A549 (cell line): Measurements from ENCODE around the gene MYRF. TPM values are rescaled to one million over a fixed set of nuclear protein-coding genes. Genes with fewer than 3 reads are reported as not detected.

Source experiments
- ATAC-seq, 2 experiments: fragments of 200-7000 bp in 1 of 2; fragments of >200 bp in 1 of 2; cut with Nextera tagmentation in 1 of 2; cut with Tn5 transposase in 1 of 2; 3 replicates each; pipeline versions ENCODE4 v1.8.0 to v1.9.1; 2018 to 2020; ENCODE audit warnings: mild to moderate bottlenecking in 1 of 2, moderate library complexity in 1 of 2
- CTCF ChIA-PET: fragments of 300-600 bp; sonication (Branson Sonifier 250); formaldehyde crosslinking; extraction: SDS; loops from one replicate; lab custom pipeline; 2021; ENCODE audit warnings: antibody characterized with exemption, inconsistent platforms; lab: Yijun Ruan, JAX
- POLR2A ChIA-PET: fragments of 350-600 bp; formaldehyde crosslinking; extraction: SDS; loops from one replicate; lab custom pipeline; 2021; ENCODE audit warnings: antibody characterized with exemption, inconsistent platforms; lab: Yijun Ruan, JAX
- DNase-seq, 2 experiments: peaks; one replicate each; pipeline versions ENCODE4 v3.0.0 to v3.0.0-alpha.2; 2011 to 2016; ENCODE audit warnings: low read depth in 1 of 2, low spot score in 1 of 2
- FAIRE-seq: peaks from 2 replicates; lab custom pipeline; 2011; peaks lifted over from hg19 to GRCh38; lab: Jason Lieb, UNC
- H3K27ac ChIP-seq, 2 experiments: fragments of >200 bp; sonication (Bioruptor Twin); formaldehyde crosslinking; 3 replicates each; pipeline ENCODE4 v1.5.1; 2016 to 2017
- H3K4me1 ChIP-seq: fragments of >200 bp; sonication (Bioruptor Twin); formaldehyde crosslinking; 3 replicates; pipeline ENCODE4 v1.6.1; 2016
- H3K4me2 ChIP-seq: fragments of >200 bp; sonication (Bioruptor Twin); formaldehyde crosslinking; 3 replicates; pipeline ENCODE4 v1.6.1; 2016
- H3K4me3 ChIP-seq: fragments of >200 bp; sonication (Bioruptor Twin); formaldehyde crosslinking; 3 replicates; pipeline ENCODE4 v1.5.1; 2016
- H3K9me3 ChIP-seq: fragments of >200 bp; sonication (Bioruptor Twin); formaldehyde crosslinking; 3 replicates; pipeline ENCODE4 v1.6.1; 2016
- ATOH8 ChIP-seq: fragments of 250-450 bp; sonication (Bioruptor Pico); IDR thresholded peaks from 2 replicates; pipeline ENCODE4 v1.5.0; 2020; ENCODE audit warnings: low read depth, mild to moderate bottlenecking, moderate library complexity
- CEBPB ChIP-seq, 2 experiments: fragments of >200 bp in 1 of 2; sonication (Bioruptor Twin) in 1 of 2; formaldehyde crosslinking in 1 of 2; IDR thresholded peaks; 2 replicates each; pipeline ENCODE4 v1.6.1; 2012 to 2016
- CHD2 ChIP-seq: fragments of 150-350 bp; IDR thresholded peaks from 2 replicates; pipeline ENCODE4 v1.6.1; 2014; ENCODE audit warnings: low read length; ENCODE audit not compliant: partially characterized antibody
- CTCF ChIP-seq: fragments of >200 bp; sonication (Bioruptor Twin); formaldehyde crosslinking; IDR thresholded peaks from 3 replicates; pipeline ENCODE4 v1.5.1; 2016
- ESRRA ChIP-seq: fragments of 150-350 bp; IDR thresholded peaks from 2 replicates; pipeline ENCODE4 v1.6.1; 2014; ENCODE audit warnings: mild to moderate bottlenecking, low read length, borderline replicate concordance
- FOXS1 ChIP-seq: fragments of 250-450 bp; sonication (Bioruptor Pico); IDR thresholded peaks from 2 replicates; pipeline ENCODE4 v1.5.0; 2020; ENCODE audit warnings: mild to moderate bottlenecking, moderate library complexity
- GATA3 ChIP-seq: IDR thresholded peaks from 2 replicates; pipeline ENCODE4 v1.6.1; 2012; ENCODE audit warnings: borderline replicate concordance
- HMGXB4 ChIP-seq: fragments of 250-450 bp; sonication (Bioruptor Pico); IDR thresholded peaks from 2 replicates; pipeline ENCODE4 v1.5.0; 2021; ENCODE audit warnings: mild to moderate bottlenecking, moderate library complexity, borderline replicate concordance
- HOXB13 ChIP-seq: fragments of 250-450 bp; sonication (Bioruptor Pico); IDR thresholded peaks from 2 replicates; pipeline ENCODE4 v1.5.0; 2020; ENCODE audit warnings: low read depth, mild to moderate bottlenecking, moderate library complexity
- JUNB ChIP-seq: fragments of >200 bp; sonication (Bioruptor Twin); formaldehyde crosslinking; IDR thresholded peaks from 2 replicates; pipeline ENCODE4 v1.6.1; 2016
- MAZ ChIP-seq: fragments of 150-350 bp; IDR thresholded peaks from 2 replicates; pipeline ENCODE4 v1.6.1; 2014; ENCODE audit warnings: antibody characterized with exemption, low read depth, low read length, borderline replicate concordance
- MYC ChIP-seq: IDR thresholded peaks from 2 replicates; pipeline ENCODE4 v1.6.1; 2012; ENCODE audit warnings: mild to moderate bottlenecking, inconsistent platforms, low read length, improper control_type of control experiment, borderline replicate concordance
- POLR2AphosphoS2 ChIP-seq: conservative IDR thresholded peaks from 2 replicates; pipeline ENCODE4 v1.6.1; 2012; ENCODE audit warnings: low read length, improper control_type of control experiment, inconsistent platforms
- RAD21 ChIP-seq, 2 experiments: fragments of >200 bp in 1 of 2; sonication (Bioruptor Twin) in 1 of 2; formaldehyde crosslinking in 1 of 2; IDR thresholded peaks in 1 of 2; conservative IDR thresholded peaks in 1 of 2; 2 replicates in 1 of 2; 3 replicates in 1 of 2; pipeline ENCODE4 v1.6.1; 2012 to 2018; ENCODE audit warnings: inconsistent platforms in 1 of 2
- SMC3 ChIP-seq: fragments of >200 bp; sonication (Bioruptor Twin); formaldehyde crosslinking; IDR thresholded peaks from 3 replicates; pipeline ENCODE4 v1.6.1; 2018; ENCODE audit warnings: inconsistent platforms
- ZFP36 ChIP-seq: fragments of 450-650 bp; IDR thresholded peaks from 2 replicates; pipeline ENCODE4 v1.6.1; 2014; ENCODE audit warnings: borderline replicate concordance; ENCODE audit not compliant: partially characterized antibody
- ZNF302 ChIP-seq: fragments of 250-450 bp; sonication (Bioruptor Pico); IDR thresholded peaks from 2 replicates; pipeline ENCODE4 v1.9.0; 2021; ENCODE audit warnings: inconsistent platforms, mild to moderate bottlenecking, moderate library complexity
- WGBS: methylation state at CpG from one replicate; pipeline ENCODE4 v1.1.6; 2017; ENCODE audit errors: missing lambda C conversion rate; 5-methylcytosine and 5-hydroxymethylcytosine counted together
- polyA plus RNA-seq, 4 experiments: library from polyadenylated mRNA; depleted of rRNA in 3 of 4; stranded (reverse); fragments of >200 nt; fragmentation: RNase III in 1 of 4; extraction: RNeasy Plus Mini Kit Qiagen cat#74134 plus additional on column Dnase treatment in 1 of 4; gene quantifications; 2 replicates in 3 of 4; 3 replicates in 1 of 4; pipeline ENCODE4 v1.2.3, GENCODE V29; 2011 to 2017

Gene MYRF
- polyA plus RNA-seq, 2 of the 4 experiments (the other 2 are of a cell fraction) = 14.7 to 22.3 TPM

- peak in 1 of 2 experiments; percentile 1; a peak in 2 of 6 replicates for ATAC-seq
- Histone ChIP-seq H3K27ac (peak overlapping the region in 1 of 2 experiments; percentile 42; a peak in 1 of 6 replicates), H3K9me3 (no peaks in the 10 kb centered on the region), H3K4me3 (no peak overlapping the region), H3K4me2 (no peak overlapping the region), H3K4me1 (peaks cover 24% of the 10 kb centered on the region)
- no peak for TF ChIP-seq MYC
- TF ChIP-seq MAZ = no peak
- TF ChIP-seq ZNF302 (CRISPR knock-in tag) = no peak
- TF ChIP-seq CEBPB (IDR thresholded peaks at IDR 0.05) = no peak
- TF ChIP-seq POLR2AphosphoS2 = no peak
- TF ChIP-seq ATOH8 (CRISPR knock-in tag) = no peak
- TF ChIP-seq HOXB13 (CRISPR knock-in tag) = no peak
- TF ChIP-seq SMC3 = no peak
- no peak for TF ChIP-seq ESRRA
- no peak for FAIRE-seq
- ChIA-PET POLR2A (no interaction called here), CTCF (interaction anchor here (0.5 to 3.9 kb wide), 16 partner anchors 9 to 367 kb away, joined by 3 to 56 read pairs (median 5); no protein-coding TSS in a partner anchor)
- WGBS = 81% methylated on average over 19 of the region's 20 CpGs
- DNase-seq = no peak
These were observed 23.4 kb downstream of the MYRF start for GRCh38 chr11:61775606-61776554.

- no peaks in the 10 kb centered on the region for H3K9me3 ChIP-seq
- ATAC-seq = peak; percentile 61 to 89
- no peak overlapping the region for H3K4me3 ChIP-seq
- 0 out of 6 replicates have a peak overlapping the region, but pooled peaks of 1 of the 2 experiments have one; percentile 42 for H3K27ac ChIP-seq
- peaks cover 18% of the 10 kb centered on the region for H3K4me1 ChIP-seq
- H3K4me2 ChIP-seq = no peak overlapping the region
- CTCF ChIA-PET = interaction anchor here (0.7 to 3.9 kb wide), 8 partner anchors 9 to 28 kb away, joined by 3 to 56 read pairs (median 5); no protein-coding TSS in a partner anchor
- DNase-seq = peak; percentile 81 to 94
- peak; percentile 77 to 85 for TF ChIP-seq RAD21 (conservative IDR thresholded peaks at IDR 0.05 in 1 of 2, IDR thresholded peaks at IDR 0.05 in 1 of 2)
- TF ChIP-seq ZFP36 = peak; percentile 36
- peak in 1 of 2 experiments; percentile 58; a peak in 1 of 4 replicates for TF ChIP-seq CEBPB (IDR thresholded peaks at IDR 0.05)
- peak; percentile 80 for TF ChIP-seq CTCF
- TF ChIP-seq FOXS1 (CRISPR knock-in tag) = no peak
- TF ChIP-seq SMC3 = peak; percentile 89
- TF ChIP-seq ESRRA = no peak
- POLR2A ChIA-PET = no interaction called here
- no peak for FAIRE-seq
- 68% methylated on average over 9 of the region's 9 CpGs for WGBS
These were observed 24.2 kb downstream of the MYRF start for GRCh38 chr11:61776561-61777075.

GRCh38 chr11:61777234-61778090, 25.0 kb downstream of the MYRF start:
- no peak overlapping the region for H3K4me2 ChIP-seq
- no peak overlapping the region for H3K27ac ChIP-seq
- ChIA-PET CTCF (interaction anchor here (0.7 to 3.9 kb wide), 7 partner anchors 8 to 29 kb away, joined by 3 to 56 read pairs (median 4); no protein-coding TSS in a partner anchor), POLR2A (no interaction called here)
- peaks cover 9% of the 10 kb centered on the region for H3K4me1 ChIP-seq
- H3K9me3 ChIP-seq = no peaks in the 10 kb centered on the region
- DNase-seq (no peak), FAIRE-seq (no peak), ATAC-seq (no peak)
- no peak overlapping the region for H3K4me3 ChIP-seq
- WGBS = 93% methylated on average over 40 of the region's 67 CpGs
- TF ChIP-seq CHD2 = no peak
- TF ChIP-seq ATOH8 (CRISPR knock-in tag) = no peak
- no peak for TF ChIP-seq GATA3
- TF ChIP-seq HMGXB4 (CRISPR knock-in tag) = no peak
- no peak for TF ChIP-seq JUNB
